Measurements from ENCODE around the gene SRRM5.
"Not testable (repeated sequence)": the region's sequence is repeated elsewhere in the genome, so short reads cannot be mapped to it uniquely, and the experiment has no call there.

The SRRM5 gene

DNA sequence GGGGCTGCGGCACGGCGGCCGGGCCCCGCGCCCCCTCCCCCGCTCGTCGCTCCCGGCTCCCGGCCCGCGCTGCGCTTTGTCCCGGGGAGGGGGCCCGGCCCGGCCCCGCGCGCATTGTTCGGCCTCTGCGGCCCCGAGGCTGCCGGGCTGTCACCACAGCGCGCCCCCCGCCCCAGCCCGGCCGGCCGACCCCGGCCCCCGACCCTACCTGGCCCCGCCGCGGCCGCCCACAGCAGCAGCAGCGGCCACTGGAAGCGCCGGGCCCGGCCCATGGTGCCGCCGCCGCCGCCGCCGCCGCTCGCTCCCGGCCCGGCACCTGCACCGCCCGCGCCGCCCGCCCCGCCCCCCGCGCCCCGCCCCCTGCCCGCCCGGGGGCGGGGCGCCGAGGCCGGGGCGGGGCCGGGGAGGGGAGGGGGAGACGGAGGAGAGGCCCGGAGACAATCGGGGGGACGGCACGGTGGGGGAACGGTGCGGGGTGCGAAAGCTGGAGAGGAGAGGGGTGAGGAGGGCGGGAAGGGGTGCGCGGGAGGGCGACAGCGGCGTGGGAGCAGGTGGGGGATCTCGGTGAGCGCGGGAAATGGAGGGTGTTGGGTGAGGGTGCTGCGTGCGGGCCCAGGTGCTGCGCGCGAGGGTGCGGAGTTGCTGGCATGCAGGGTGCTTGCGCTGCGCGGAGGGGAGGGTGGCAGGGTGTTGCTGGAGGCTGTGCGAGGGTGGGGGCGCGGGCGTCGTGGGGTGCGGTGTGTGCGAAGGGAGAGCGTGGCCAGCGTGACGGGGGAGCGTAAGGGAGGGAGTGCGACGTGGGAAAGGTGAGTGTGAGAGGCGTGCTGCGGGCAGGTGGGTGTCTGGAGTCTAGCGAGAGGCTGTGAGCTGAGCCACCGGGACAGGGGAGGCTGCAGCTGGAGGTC, 27.9 kb downstream of the SRRM5 start, which contains the start of gene CADM4:
Gene CADM4 (minus strand): TSS at position 332 of the 905 bp plus-strand sequence. CDS start 60 bp downstream, at position 272.
- no peak for DNase-seq

- DNase-seq = no peak
These were observed 28.5 kb downstream of the SRRM5 start for GRCh38 chr19:43640424-43640757.

DNA sequence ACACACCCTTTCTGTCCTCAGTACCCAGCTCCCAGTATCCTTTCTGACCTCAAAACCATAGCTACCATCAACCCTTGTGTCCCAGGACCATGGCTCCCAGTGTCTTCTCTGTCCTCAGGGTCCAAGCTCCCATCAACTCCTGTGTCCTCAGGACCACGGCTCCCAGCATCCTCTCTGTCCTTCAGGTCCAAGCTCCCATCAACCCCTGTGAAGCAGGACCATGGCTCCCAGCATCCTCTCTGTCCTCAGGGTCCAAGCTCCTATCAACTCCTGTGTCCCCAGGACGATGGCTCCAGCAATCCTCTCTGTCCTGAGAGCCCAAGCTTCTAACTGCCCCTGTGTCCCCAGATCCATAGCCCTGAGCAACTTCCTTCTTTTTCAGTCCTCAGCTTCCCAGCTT, 29.4 kb downstream of the SRRM5 start:
- DNase-seq = no peak

DNA sequence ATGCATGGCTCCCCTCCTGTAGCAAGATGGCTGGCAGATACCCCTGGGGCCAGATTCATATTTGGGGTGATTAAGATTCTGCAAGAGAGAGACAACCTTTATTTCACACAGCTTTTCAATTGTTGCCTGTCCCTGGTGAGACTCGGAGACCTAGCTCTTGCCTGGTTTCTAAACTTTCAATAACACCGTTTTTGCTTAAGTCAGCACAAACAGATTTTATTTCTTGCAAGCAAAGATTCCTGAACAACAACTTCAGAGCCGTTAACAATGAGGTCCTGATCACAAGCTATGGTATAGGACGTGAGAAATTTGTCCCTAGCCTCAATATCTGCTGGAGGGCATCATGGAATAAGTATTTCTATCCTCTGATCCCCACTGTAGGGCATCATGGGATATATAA, 30.6 kb downstream of the SRRM5 start:
- DNase-seq = no peak

GRCh38 chr19:43643326-43643725, 31.4 kb downstream of the SRRM5 start:
- DNase-seq = no peak

GRCh38 chr19:43644181-43644580, 32.3 kb downstream of the SRRM5 start:
- DNase-seq = no peak

DNA sequence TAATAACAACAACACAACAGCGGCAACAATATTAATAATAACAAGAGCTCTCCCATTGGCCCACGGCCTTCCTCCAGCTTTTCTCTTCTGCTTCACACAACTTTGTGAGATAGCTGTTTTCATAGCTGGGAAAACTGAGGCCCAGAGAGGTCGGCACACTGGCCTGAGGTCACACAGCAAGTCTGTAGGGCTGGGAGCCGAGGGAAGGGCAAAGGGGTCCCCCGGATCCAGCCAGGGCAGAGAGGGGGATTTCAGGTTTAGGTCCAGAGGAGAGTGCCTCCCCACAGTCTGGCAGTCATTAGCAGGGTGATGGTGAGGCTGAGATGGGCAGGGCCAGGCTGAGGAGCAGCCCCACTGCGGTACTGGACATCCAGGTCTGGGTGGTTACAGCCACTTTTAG, 36.7 kb downstream of the SRRM5 start:
- DNase-seq = no peak

DNA sequence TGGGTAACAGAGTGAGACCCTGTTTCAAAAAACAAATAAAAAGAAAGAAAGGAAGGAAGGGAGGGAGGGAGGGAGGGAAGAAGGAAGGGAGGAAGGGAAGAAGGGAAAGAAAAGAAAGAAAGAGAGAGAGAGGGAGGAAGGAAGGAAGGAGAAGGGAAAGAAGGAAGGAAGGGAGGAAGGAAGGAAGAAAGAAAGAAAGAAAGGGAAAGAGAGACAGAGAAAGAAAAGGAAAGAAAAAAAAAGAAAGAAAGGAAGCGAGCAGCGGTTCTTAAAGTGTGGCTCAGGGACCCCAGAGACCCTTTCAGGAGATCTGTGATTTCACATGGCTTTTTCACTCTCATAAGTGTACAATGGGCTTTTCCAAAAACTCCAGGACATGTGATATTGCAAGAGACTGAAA, 37.6 kb downstream of the SRRM5 start:
- DNase-seq = no peak

DNA sequence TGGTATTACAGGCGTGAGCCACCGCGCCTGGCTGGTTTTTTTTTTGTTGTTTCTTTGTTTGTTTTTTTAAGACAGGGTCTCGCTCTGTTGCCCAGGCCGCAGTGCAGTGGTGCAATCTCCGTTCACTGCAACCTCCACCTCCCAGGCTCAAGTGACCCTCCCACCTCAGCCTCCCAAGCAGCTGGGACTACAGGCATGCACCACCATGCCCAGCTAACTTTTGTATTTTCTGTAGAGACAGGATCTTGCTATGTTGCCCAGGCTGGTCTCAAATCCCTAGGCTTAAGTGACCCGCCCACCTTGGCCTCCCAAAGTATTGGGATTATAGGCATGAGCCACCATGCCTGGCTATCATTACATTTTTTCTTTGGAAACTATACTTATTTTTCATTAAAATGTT, 38.4 kb downstream of the SRRM5 start:
- not testable (repeated sequence) for DNase-seq

DNA sequence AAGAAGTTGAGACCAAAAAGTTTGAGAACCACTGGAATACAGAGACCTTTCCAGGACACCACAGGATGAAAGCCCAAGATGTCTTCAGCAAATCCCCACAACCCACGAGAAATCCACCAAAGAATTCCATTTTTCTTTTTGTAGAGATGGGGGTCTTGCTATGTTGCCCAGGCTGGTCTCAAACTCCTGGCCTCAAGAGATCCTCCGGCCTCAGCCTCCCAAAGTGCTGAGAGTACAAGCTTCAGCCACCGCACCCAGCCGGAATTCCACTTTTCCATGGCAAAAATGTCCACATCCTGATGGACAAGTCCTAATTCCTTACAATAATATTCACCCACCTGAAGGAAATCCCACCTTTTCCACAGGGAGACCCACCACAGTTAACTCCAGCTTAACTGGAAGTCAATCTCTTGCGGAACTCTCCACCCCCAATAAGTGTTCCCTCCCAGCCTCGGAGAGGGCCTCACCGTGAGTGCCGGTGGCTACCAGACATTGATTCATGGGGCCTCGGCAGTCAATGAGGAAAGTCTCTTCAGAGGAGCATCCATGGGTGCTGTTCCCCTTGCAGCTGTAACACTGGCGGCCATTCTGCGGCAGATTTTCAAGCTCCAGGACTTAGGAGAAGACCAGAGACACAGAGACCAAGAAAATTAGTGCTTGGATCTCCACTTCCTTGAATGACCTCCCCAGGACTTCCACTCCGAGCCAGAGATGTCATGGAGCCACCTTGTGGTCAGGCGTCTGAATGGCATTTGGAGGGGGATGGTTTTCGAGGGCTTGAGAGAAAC, 40.1 kb downstream of the SRRM5 start:
- peak in 1 of 2 donors; percentile 68 for DNase-seq

DNA sequence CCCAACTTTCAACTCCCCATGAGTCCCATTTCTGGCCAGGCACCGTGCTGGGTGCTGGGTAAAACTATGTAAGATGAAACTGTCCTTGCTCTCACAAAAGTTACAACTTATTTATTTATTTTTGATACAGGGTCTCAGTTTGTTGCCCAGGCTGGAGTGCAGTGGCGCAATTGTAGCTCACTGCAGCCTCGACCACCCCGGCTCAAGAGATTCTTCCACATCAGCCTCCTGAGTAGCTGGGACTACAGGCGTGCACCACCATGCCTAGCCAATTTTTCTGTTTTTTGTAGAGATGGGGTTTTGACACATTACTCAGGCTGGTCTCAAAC, 40.6 kb downstream of the SRRM5 start:
- DNase-seq = no peak

- DNase-seq = no peak
These were observed 44.5 kb downstream of the SRRM5 start for GRCh38 chr19:43656436-43656835.

DNA sequence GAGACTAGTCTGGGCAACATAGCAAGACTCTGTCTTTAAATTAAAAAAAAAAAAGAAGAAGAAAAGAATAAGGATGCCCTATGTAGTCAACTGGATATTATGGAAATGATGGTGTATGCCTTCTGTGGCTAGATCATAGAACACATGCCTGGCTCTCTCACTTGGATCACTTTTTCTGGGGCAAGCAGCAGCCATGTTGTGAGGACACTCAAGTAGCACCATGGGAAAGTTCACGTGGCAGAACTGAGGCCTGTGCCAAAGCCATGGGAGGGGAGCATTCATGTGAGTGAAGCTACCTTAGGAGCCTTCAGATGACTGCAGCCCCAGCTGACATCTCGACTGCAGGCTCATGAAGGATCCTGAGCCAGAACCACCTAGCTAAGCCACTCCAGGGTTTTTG, 46.1 kb downstream of the SRRM5 start:
- DNase-seq = no peak

DNA sequence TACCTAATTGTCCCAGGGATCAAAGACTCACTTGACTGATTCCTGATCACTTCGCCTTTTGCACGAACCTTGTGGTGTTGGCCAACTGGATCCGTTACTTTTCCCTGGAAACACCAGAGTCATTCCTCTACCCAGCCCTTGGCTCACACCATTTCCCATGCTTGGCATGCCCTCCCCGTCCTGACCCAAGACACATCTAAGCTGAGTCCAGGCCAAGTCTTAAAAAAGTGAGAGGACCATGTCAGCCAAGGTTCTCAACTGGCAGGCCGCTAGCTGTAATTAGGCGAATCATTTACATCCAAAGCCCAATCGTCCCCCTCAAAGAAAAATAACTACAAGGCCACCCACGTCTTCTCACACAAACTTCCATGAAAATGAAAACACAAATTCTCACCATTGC, 46.6 kb downstream of the SRRM5 start:
- no peak for DNase-seq

GRCh38 chr19:43660301-43660970, 48.5 kb downstream of the SRRM5 start:
- no peak for DNase-seq

DNA sequence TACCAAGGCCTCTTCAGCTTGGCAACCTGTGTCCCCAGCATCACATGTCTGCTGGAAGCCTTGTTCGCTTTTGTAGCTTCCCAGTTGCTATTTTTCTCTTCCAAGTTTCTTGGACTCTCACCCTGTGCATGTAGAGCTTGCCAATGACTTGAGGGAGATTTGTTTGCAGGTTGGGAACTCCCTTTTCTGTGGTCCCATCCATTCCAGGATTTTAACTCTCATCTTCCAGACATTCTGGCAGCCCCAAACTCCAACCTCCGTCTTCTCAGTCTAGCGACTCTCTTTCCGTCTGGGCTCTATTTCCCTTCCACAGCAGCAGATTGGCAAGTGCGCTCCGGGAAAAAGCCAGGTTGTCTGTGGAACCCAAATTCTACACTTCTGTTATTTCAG, 49.1 kb downstream of the SRRM5 start:
- DNase-seq = no peak

DNA sequence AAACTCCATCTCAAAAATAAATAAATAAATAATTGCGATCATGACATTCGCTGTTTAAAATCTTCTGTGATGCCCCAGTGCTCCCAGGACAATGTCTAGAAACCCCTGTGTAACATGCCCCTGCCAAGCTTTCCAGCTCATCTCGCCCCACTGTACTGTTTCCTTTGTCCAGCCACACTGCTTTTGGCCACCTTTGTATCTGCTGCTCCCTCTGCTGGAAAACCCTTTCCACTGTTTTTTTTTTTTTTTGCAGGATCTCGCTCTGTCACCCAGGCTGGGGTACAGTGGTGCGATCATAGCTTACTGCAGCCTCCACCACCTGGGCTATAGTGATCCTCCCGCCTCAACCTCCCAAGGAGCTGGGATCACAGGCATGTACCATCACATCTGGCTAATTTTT, 50.6 kb downstream of the SRRM5 start:
- no peak for DNase-seq

DNA sequence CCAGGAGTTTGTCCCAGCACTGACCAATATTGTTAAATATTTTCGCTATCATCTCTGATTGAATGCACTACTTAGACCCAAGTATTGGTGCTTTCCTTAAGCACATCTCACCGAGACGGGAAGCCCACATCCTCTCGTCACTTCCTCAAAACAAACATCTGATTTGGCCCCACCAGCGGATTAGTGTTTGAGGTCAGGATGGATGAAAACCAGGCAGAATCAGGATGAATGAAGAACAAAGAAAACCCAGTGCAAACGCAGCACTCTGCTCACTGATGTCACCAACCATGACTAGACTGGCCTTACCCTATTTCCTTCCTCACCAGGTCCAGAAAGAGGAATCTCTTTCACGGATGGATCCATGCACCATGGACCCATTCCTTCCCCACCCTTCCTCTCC, 52.1 kb downstream of the SRRM5 start:
- peak; percentile 61 to 63 for DNase-seq

All from inflammatory macrophage treated with lipopolysaccharide for 1 hour (primary cell).